GM18520 (cell line): ENCODE data around the gene ABCD2.
"Not testable (repeated sequence)": the region's sequence is repeated elsewhere in the genome, so short reads cannot be mapped to it uniquely, and the experiment has no call there.

Experiments
- ATAC-seq: cut with Tn5 transposase; IDR thresholded peaks from one replicate; pipeline ENCODE4 v1.9.1; 2021; ENCODE audit not compliant: unreplicated experiment

The ABCD2 gene

GRCh38 chr12:39613525-39613924 lies 6.1 kb downstream of the ABCD2 start:
- no peak for ATAC-seq

- no peak for ATAC-seq
These were observed 7.4 kb downstream of the ABCD2 start for GRCh38 chr12:39612250-39612649.

GRCh38 chr12:39611818-39612217 lies 7.8 kb downstream of the ABCD2 start:
- ATAC-seq = no peak

DNA sequence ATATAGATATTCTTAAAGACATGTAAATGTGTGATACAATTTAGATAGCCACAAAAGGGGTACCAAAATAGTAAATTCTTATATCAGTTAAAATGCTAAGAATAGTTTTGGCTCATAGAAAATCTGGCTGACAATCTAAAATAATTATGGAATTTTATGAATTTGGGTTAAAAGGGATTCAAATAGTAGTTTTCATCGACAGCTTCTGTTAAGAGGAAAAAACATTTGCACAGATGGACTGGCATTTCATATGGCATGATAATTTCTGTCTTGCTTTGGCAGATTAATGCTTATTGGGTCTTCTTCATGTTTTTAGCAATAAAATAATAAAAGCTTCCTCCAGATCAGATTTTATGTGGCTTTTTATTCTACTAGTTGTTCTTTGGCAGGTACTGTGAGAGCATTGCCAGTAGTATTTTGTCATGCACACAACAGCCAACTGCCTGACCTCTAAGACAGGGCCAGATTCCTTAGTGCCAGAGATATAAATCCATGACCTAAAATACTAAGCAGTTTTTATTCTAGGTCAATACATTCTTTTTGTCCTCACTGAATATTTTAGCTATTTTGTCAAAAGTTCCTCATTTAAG lies 9.1 kb downstream of the ABCD2 start:
- ATAC-seq = no peak

DNA sequence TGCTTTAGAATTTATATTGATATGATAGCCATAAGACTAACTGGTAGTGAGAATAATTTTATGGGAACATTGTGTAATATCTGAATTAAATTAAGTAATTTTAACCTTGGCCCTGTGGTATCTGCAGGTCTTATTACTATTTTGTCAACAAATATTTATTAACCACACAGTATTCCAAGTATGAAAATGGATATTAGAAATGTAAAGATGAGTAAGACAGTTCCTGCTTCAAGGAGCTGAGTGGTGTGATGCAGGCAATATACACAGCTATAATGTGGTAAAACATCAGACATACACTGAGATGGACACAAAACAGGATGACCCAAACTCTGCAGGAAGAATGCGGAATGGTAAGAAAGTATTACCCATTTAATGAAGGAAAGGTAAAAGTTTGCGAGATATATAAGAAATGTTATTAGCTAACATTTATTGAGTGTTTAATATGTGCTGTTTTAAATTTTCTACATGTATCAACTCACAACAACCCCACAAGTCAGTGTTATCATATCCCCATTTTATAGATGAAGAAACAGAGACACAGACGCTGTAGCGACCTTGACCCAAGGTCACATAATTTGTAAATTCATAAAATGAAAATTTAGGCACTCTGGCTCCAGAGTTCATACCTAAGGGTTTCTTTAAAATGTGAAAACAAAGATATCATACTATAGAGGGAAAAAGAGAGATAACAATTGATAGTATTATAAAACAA lies 12.7 kb downstream of the ABCD2 start:
- no peak for ATAC-seq

GRCh38 chr12:39605996-39606395 lies 13.6 kb downstream of the ABCD2 start:
- ATAC-seq = no peak

DNA sequence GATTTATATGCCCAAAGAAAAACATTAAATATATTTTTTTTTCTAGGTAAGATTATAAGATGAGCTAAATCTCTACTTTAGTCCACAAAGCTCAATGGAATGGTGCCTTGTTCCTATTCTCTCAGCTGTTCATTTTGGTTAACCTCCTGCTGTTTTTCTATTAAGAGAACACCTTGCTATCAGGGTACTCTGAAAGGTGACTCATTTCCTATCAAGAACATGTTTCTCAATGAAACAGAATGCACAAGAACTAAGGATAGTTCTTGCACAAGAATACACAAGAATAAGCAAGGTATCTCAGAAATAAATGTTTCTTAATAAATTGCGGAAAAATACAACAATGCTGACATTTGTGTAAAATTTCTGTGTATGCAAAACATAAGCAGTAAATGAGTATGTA lies 14.1 kb downstream of the ABCD2 start:
- ATAC-seq = no peak

GRCh38 chr12:39603065-39603464 lies 16.5 kb downstream of the ABCD2 start:
- no peak for ATAC-seq

DNA sequence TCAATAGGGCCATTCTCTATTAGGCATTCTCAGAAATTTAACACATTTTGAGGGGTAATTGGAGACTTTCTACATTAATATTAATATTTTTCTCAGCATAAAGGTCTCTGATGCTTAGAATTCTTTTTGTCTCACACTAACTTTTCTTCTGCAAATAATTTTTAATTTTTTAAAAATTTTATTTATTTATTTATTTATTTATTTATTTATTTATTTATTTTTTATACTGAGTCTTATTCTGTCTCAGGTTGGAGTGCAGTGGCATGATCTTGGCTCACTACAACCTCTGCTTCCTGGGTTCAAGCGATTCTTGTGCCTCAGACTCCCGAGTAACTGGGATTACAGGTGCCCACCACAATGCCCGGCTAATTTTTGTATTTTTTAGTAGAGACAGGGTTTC lies 17.7 kb downstream of the ABCD2 start:
- not testable (repeated sequence) for ATAC-seq

DNA sequence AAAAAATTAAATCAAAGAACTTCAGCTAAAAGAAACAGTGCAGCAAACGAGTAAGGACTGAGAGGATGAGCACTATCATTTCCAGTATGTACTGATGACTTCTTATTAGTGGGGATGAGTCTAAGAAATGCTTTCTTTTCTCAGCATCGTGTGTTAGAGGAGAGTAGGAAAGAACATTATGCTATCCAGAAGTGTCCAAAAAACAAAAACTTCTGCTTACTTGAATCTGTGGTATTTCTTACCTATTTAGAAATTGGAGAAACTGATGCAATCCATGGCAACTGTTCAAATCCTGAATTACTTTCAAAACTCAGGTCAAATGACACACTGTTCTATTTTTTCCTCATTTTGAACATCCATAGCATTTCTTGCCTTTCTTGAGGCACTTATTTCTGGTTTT lies 23.7 kb downstream of the ABCD2 start:
- ATAC-seq = no peak

- ATAC-seq = no peak
These were observed 27.3 kb downstream of the ABCD2 start for GRCh38 chr12:39592295-39592694.

GRCh38 chr12:39588348-39588747 lies 31.3 kb downstream of the ABCD2 start:
- ATAC-seq = no peak

- no peak for ATAC-seq
These were observed 32.4 kb downstream of the ABCD2 start for GRCh38 chr12:39587225-39587624.

GRCh38 chr12:39586816-39587215 lies 32.8 kb downstream of the ABCD2 start:
- no peak for ATAC-seq

GRCh38 chr12:39581592-39581991 lies 38.0 kb downstream of the ABCD2 start:
- no peak for ATAC-seq

DNA sequence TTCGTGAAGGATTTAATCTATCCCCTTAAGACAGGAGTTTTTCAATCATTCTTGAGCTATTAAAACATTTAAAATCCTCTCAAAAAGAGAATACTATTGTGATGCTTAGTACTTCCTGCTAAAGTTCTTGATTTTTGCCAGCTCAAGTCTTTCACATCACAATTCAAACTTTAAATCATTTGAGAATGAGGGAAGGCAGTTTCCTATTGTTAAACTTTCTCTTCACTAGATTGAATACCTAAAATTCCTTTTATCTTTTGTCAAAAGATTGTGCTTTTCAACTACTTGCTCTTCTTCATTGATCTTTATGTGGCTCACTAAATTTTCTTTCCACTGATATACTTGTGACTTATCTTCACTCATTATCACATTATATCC lies 44.1 kb downstream of the ABCD2 start:
- ATAC-seq = no peak

GRCh38 chr12:39574785-39575497 lies 44.7 kb downstream of the ABCD2 start:
- ATAC-seq = no peak

GRCh38 chr12:39574378-39574777 lies 45.2 kb downstream of the ABCD2 start:
- no peak for ATAC-seq

- ATAC-seq = no peak
These were observed 45.6 kb downstream of the ABCD2 start for GRCh38 chr12:39573971-39574370.

GRCh38 chr12:39572551-39572950 lies 47.1 kb downstream of the ABCD2 start:
- no peak for ATAC-seq

DNA sequence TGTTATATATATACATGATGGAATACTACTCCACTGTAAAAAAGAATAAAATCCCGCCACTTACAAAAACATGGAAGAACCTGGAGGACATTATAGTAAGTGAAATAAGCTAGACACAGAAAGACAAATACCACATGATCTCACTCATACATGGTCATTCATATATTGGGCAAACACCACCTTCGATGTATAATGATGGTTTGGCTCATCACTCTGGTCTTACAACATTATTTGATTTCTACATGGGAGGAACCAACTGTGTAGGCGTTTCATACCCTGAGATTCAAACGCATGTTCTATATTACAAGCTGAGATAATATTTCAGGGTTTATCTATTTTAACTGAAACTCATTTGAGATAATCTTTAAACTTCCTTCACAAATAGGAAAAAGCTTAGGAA lies 48.3 kb downstream of the ABCD2 start:
- no peak for ATAC-seq

DNA sequence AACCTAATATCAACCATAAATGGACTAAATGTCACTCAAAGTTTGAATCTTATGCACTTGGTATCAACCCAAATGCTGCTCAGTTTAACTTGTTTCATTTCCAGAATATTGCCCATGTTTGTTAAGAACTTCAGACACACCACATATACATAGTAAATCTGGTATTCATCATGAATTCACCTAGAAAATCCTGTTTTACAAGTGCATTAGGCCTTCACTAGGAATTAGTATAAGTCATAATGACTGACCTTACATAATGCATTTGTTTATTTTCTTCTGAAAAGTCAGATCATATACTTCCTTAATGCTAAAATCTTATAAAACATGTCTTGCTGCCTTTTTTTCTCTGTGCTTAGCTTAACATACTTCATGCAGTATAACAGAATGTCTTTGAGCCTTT lies 66.1 kb downstream of the ABCD2 start:
- no peak for ATAC-seq
